HuH-7 (cell line): ENCODE results near the gene CSTA.

ENCODE experiments used
- DNase-seq: peaks from one replicate; pipeline ENCODE4 v3.0.0; 2011; ENCODE audit warnings: low spot score

CSTA gene, protein sequence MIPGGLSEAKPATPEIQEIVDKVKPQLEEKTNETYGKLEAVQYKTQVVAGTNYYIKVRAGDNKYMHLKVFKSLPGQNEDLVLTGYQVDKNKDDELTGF

DNA sequence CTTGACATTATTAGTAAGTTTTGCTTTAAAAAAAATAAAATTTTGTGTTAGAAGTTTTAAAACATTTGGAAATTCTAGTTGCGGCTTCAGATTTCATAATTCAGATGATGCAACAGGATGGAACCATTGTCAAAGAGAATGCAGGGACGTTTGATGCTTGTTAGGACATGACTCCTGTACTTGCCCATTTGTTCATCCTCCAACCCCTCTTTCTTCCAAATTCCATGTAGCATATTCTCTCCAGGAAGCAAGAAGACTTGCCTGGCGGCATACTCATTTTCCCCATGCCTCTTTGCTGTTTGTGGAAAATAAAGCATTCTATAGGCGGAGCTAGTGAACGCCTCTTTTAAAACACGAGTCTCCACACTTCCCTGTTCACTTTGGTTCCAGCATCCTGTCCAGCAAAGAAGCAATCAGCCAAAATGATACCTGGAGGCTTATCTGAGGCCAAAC is at the start of gene CSTA:
Gene CSTA, plus strand, starts transcription at position 378 of the 453 bp plus-strand sequence. Its CDS starts 45 bp downstream, at position 423.
- no peak for DNase-seq

GRCh38 chr3:122281891-122282290 is 43.2 kb upstream of the CSTA start:
- DNase-seq = no peak

DNA sequence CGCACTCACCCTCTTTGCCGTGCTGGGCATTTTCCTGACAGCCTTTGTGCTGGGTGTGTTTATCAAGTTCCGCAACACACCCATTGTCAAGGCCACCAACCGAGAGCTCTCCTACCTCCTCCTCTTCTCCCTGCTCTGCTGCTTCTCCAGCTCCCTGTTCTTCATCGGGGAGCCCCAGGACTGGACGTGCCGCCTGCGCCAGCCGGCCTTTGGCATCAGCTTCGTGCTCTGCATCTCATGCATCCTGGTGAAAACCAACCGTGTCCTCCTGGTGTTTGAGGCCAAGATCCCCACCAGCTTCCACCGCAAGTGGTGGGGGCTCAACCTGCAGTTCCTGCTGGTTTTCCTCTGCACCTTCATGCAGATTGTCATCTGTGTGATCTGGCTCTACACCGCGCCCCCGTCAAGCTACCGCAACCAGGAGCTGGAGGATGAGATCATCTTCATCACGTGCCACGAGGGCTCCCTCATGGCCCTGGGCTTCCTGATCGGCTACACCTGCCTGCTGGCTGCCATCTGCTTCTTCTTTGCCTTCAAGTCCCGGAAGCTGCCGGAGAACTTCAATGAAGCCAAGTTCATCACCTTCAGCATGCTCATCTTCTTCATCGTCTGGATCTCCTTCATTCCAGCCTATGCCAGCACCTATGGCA is 41.1 kb upstream of the CSTA start:
- DNase-seq = no peak

DNA sequence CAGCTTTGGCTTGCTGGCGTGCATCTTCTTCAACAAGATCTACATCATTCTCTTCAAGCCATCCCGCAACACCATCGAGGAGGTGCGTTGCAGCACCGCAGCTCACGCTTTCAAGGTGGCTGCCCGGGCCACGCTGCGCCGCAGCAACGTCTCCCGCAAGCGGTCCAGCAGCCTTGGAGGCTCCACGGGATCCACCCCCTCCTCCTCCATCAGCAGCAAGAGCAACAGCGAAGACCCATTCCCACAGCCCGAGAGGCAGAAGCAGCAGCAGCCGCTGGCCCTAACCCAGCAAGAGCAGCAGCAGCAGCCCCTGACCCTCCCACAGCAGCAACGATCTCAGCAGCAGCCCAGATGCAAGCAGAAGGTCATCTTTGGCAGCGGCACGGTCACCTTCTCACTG is 40.6 kb upstream of the CSTA start:
- DNase-seq = no peak

- DNase-seq = no peak
Measured at GRCh38 chr3:122294359-122294758, 30.7 kb upstream of the CSTA start.

- no peak for DNase-seq
Measured at GRCh38 chr3:122295266-122296062, 29.6 kb upstream of the CSTA start.

DNA sequence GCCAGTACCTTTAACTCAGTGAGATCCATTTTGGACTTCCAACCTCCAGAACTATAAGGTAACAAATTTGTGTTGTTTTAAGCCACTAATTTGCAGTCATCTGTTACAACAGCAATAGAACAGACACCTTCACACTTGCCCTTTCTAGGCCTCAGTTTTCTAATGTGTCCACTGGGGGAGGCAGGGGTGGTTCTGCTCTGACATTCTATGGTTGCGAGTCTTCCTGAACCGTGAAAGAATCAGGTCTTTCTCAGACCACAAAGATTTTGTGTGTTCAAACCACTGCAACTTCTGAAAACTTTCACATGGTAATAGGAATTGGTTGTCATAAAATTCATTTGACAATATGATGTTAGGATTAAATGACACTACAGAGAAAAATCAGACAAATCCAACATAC is 26.8 kb upstream of the CSTA start:
- no peak for DNase-seq

GRCh38 chr3:122299215-122299614 is 25.8 kb upstream of the CSTA start:
- DNase-seq = no peak

GRCh38 chr3:122299872-122300460 is 25.1 kb upstream of the CSTA start:
- no peak for DNase-seq

DNA sequence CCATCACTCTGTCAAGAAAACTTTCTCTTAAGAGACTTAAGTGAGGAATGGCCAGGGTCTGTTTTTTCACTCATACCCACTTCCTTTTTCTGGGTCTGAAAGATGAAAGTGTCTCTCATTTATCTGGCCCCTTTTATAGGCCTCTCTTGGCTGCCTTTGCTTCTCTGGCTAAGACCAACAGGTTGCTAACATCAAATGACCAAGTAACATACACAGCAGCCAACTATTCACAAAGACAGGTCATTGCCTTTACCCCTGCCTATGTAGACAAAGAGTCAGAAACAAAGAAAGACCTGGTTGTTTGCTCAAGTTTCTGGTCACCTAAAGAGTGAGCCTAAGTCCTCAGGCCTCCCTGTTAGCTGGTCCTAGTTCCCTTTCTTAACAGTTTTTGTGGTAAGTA is 24.0 kb upstream of the CSTA start:
- no peak for DNase-seq

GRCh38 chr3:122305818-122306621 is 19.0 kb upstream of the CSTA start:
- DNase-seq = peak; percentile 33

DNA sequence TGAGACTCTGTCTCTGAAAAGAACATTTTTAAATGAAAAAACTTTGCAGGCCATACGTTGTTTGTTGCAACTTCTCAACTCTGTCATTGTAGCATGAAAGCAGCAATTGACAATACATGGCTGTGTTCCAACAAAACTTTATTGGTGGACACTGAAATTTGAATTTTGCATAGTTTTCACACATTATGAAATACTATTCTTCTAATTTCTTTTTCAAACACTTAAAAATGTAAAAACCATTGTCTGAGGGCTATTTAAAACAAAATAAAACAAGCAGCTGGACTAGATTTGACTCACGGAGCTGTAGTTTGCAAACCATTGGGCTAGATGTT is 18.5 kb upstream of the CSTA start:
- no peak for DNase-seq

DNA sequence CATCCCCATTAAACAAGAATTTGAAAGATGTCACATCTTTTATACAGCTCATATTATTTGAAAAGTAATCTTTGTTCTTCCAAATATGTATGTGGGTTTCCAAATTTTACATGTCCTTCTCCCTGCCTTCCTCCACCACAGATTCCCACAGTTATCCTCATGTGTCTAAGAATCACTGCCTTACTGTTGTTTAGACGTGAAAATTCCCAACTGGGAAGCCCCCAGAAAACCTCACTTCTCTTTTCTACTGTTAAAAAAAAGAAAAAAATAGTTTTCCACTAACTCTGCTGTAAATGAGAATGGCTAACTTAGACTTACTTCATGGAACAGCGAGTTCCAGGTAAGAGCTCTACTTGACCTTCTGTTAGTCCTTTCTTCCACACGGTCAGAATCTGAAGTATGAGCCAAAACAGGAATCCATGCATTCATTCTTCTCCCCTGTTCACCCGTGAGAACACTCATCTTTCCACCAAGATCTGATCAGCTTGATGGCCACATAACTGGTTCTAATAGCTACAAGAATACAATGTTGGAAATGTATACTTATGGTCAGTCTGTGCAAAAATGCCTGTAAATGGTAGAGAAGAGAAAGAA is 17.9 kb upstream of the CSTA start:
- no peak for DNase-seq

DNA sequence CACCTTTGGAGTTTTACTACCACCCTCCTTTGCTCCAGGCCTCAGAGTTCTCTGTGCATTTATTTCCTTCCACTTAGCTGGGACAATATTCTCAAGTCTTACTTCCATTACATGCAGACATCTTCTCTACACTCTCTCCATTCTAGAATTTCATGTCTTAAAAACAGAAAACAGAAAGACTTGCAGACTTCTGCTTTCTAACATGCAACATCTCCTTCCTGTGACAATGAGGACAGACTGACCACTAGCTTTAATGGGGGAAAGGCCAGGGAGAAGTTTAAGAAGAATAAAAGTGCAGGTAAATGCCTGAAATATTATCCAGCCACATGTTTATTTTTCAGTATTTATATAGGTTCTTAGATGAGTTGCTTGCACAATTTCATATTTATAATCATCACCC is 17.1 kb upstream of the CSTA start:
- no peak for DNase-seq

DNA sequence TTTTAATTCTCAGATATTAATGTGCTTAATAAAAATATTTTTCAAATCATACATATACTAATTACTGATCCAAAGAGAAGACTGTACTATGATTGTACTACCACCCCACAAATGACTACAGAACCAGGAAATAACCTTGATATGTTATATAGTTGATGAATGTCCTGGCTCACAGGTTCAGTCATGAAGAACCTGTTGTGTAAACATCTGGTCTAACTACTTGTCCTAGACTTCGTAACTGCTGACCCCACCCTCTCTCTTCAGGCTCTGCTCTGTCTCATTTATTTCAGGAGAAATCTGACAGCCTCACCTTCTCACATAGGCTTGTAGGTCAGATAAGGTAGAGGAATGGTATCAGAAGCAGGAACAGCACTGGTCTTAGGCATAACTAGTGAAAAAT is 14.7 kb upstream of the CSTA start:
- DNase-seq = no peak

DNA sequence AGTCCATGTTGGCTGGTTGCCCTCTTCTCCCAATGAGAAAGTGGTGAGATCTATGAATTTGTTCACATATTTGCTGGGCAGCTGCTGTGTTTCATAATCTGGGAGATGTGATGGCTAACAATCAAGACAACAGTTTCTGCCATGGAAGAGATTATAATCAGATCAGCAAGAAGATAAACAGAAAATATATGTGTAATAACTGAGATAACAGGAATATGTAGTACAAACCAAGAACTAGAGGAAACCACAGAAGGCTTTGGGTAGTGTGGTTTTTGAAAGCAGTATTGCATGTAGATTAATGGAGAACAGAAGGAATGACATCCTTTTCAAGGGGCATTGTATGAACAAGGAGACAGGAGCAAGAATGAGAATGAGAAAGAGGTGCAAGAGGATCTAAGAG is 12.2 kb upstream of the CSTA start:
- no peak for DNase-seq

- DNase-seq = no peak
Measured at GRCh38 chr3:122313281-122313680, 11.8 kb upstream of the CSTA start.

- no peak for DNase-seq
Measured at GRCh38 chr3:122314228-122314876, 10.7 kb upstream of the CSTA start.

DNA sequence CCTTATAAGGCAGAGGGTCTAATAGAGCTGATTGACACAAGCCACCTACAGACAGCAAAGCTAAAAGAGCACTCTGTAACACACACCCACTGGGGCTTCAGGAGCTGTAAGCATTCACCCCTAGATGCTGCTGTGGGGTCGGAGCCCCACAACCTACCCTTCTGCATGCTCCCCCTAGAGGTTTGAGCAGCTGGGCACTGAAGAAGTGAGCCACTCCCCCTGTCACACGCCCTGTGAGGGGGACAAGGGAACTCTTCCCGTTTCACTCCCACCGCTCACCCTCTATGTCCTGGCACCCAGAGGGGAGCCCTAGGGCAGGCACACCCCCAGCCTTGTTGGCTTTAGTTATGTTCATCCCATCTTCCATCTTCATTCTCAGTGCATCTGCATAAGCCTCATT is 9.4 kb upstream of the CSTA start:
- DNase-seq = no peak

GRCh38 chr3:122316368-122316767 is 8.7 kb upstream of the CSTA start:
- no peak for DNase-seq

GRCh38 chr3:122318620-122319019 is 6.4 kb upstream of the CSTA start:
- no peak for DNase-seq
